HCT116 (cell line): Measurements from ENCODE around the gene CDK5RAP2. TPM values are rescaled to one million over a fixed set of nuclear protein-coding genes. Genes with fewer than 3 reads are reported as not detected.

Source experiments
- ATAC-seq: fragments of 200-7000 bp; cut with Tn5 transposase; 2 replicates; pipeline ENCODE4 v1.9.1; 2020; ENCODE audit warnings: mild to moderate bottlenecking, moderate library complexity
- BruUV-seq: library from RNA; stranded (reverse); fragments of 400-500 nt; replicated peaks from 2 replicates; lab custom pipeline; 2021; lab: Mats Ljungman, UMichigan
- CTCF ChIA-PET: fragments of 300-600 bp; sonication (Branson Sonifier 250); formaldehyde crosslinking; loops from one replicate; lab custom pipeline; 2021; ENCODE audit warnings: antibody characterized with exemption; lab: Charles Lee
- POLR2A ChIA-PET: fragments of 300-600, 350-600 bp; sonication (Branson Sonifier 250); formaldehyde crosslinking; loops from one replicate; lab custom pipeline; 2021; ENCODE audit warnings: antibody characterized with exemption; lab: Charles Lee
- RAD21 ChIA-PET, 2 experiments: fragments of 300-600 bp; sonication (Branson Sonifier 250); formaldehyde crosslinking; loops; one replicate each; lab custom pipeline; 2023; ENCODE audit warnings: low total read pairs in 2 of 2; ENCODE audit not compliant: uncharacterized antibody in 2 of 2, unreplicated experiment in 2 of 2, low non-redundant PET in 1 of 2; lab: Charles Lee
- DNase-seq: peaks from one replicate; pipeline ENCODE4 v3.0.0-alpha.2; 2010; ENCODE audit warnings: low read depth, low spot score
- H2AFZ ChIP-seq: fragments of 200-600 bp; shearing (Covaris generic), sonication (generic); 2 replicates; pipeline ENCODE4 v1.6.1; 2017; ENCODE audit warnings: low read depth, mixed run types, mixed read lengths, antibody characterized with exemption, low read length; ENCODE audit not compliant: poor library complexity, severe bottlenecking
- H3K27ac ChIP-seq: 2 replicates; pipeline ENCODE4 v1.5.1; 2012; ENCODE audit warnings: low read depth, low read length
- H3K27me3 ChIP-seq: fragments of 200-600 bp; sonication (generic); 2 replicates; pipeline ENCODE4 v1.6.1; 2016; ENCODE audit warnings: mixed run types, low read length, mixed read lengths; ENCODE audit not compliant: insufficient read depth
- H3K36me3 ChIP-seq, 2 experiments: fragments of 200-500 bp in 1 of 2; fragments of 200-600 bp in 1 of 2; sonication (Bioruptor generic) in 1 of 2; sonication (generic) in 1 of 2; 2 replicates each; pipeline versions ENCODE4 v1.5.1 to v1.6.1; 2014 to 2016; ENCODE audit warnings: low read length in 2 of 2, inconsistent platforms in 1 of 2, mixed read lengths in 1 of 2, mixed run types in 1 of 2; ENCODE audit not compliant: insufficient read depth in 2 of 2, control insufficient read depth in 1 of 2
- H3K4me1 ChIP-seq, 2 experiments: fragments of 200-600 bp in 1 of 2; sonication (generic) in 1 of 2; 2 replicates each; pipeline versions ENCODE4 v1.5.1 to v1.6.1; 2012 to 2017; ENCODE audit warnings: low read length in 2 of 2, inconsistent platforms in 1 of 2, mild to moderate bottlenecking in 1 of 2, mixed read lengths in 1 of 2, mixed run types in 1 of 2, moderate library complexity in 1 of 2; ENCODE audit not compliant: insufficient read depth in 2 of 2, control insufficient read depth in 1 of 2
- H3K4me2 ChIP-seq: fragments of 200-600 bp; sonication (generic); 2 replicates; pipeline ENCODE4 v1.6.1; 2017; ENCODE audit warnings: mixed run types, low read length, mixed read lengths
- H3K4me3 ChIP-seq, 2 experiments: fragments of 200-600 bp in 1 of 2; sonication (generic) in 1 of 2; replicated peaks in 1 of 2; 2 replicates each; pipeline ENCODE4 v1.5.1; 2011 to 2016; ENCODE audit warnings: low read length in 2 of 2, control low read depth in 1 of 2, low read depth in 1 of 2, mild to moderate bottlenecking in 1 of 2, mixed read lengths in 1 of 2, mixed run types in 1 of 2
- H3K79me2 ChIP-seq: fragments of 200-600 bp; sonication (generic); 2 replicates; pipeline ENCODE4 v1.6.1; 2017; ENCODE audit warnings: mild to moderate bottlenecking, mixed run types, low read length, moderate library complexity, mixed read lengths; ENCODE audit not compliant: insufficient read depth
- H3K9ac ChIP-seq: fragments of 200-600 bp; sonication (generic); 2 replicates; pipeline ENCODE4 v1.6.1; 2016; ENCODE audit warnings: low read length, mixed read lengths
- H3K9me2 ChIP-seq: fragments of 200-600 bp; sonication (generic), shearing (Covaris generic); 2 replicates; pipeline ENCODE4 v1.6.1; 2017; ENCODE audit warnings: mixed run types, mild to moderate bottlenecking, moderate library complexity; ENCODE audit not compliant: insufficient read depth
- H3K9me3 ChIP-seq, 2 experiments: fragments of 200-500 bp in 1 of 2; fragments of 200-600 bp in 1 of 2; sonication (Bioruptor generic) in 1 of 2; sonication (generic) in 1 of 2; 2 replicates each; pipeline ENCODE4 v1.6.1; 2014 to 2017; ENCODE audit warnings: low read length in 2 of 2, mixed read lengths in 2 of 2, inconsistent platforms in 1 of 2, low read depth in 1 of 2, mild to moderate bottlenecking in 1 of 2, mixed run types in 1 of 2, moderate library complexity in 1 of 2; ENCODE audit not compliant: control insufficient read depth in 1 of 2, insufficient read depth in 1 of 2
- H4K20me1 ChIP-seq: fragments of 200-600 bp; sonication (generic), shearing (Covaris generic); 2 replicates; pipeline ENCODE4 v1.6.1; 2017; ENCODE audit warnings: mixed run types, mild to moderate bottlenecking, moderate library complexity; ENCODE audit not compliant: insufficient read depth
- CBX3 ChIP-seq: IDR thresholded peaks from 2 replicates; pipeline ENCODE4 v1.6.1; 2012; ENCODE audit warnings: low read depth
- SRF ChIP-seq: IDR thresholded peaks from 2 replicates; pipeline ENCODE4 v1.6.1; 2012; ENCODE audit warnings: low read depth
- TCF7L2 ChIP-seq: IDR thresholded peaks from 2 replicates; pipeline ENCODE4 v1.7.0; 2011; ENCODE audit warnings: borderline replicate concordance, inconsistent platforms; ENCODE audit not compliant: insufficient read depth, insufficient read length; ENCODE audit errors: extremely low read depth
- YY1 ChIP-seq: IDR thresholded peaks from 2 replicates; pipeline ENCODE4 v1.6.1; 2011; ENCODE audit warnings: low read length, low read depth, moderate library complexity, mild to moderate bottlenecking; ENCODE audit not compliant: insufficient replicate concordance; ENCODE audit errors: extremely low read depth
- intact Hi-C: fragments of 100-400 bp; cut with micrococcal nuclease; formaldehyde crosslinking; loops from 2 replicates; pipeline ENCODE4 v1.10.0; 2022
- total RNA-seq: library from RNA; stranded (reverse); gene quantifications from one replicate; pipeline ENCODE4 v1.2.1, GENCODE V29; 2021; ENCODE audit not compliant: unreplicated experiment

Gene CDK5RAP2
- total RNA-seq, 1 experiment from 2014 or later, result 56.2 TPM

DNA sequence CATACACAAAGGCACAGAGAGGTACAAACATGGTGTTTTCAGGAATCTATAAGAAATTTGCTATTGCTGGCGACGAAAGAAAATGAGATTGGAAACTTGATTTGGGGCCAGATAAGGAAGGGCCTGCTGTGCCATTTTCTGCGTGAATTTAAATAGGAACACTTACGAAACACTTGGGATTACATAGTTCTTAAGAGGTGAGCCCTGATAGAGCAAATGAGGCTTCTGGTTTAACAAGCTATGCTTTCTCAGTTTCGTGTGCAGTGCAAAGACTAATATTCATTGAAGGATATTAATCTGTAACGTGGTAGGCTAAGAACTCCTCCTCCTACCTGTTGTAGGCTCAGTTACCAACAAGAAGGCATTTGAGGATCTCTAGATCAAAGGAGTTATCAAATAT lies 93.1 kb downstream of the CDK5RAP2 start:
- POLR2A ChIA-PET, result no interaction called here
- no peak for TF ChIP-seq CBX3
- no peak for TF ChIP-seq SRF
- no peak for TF ChIP-seq YY1
- Histone ChIP-seq H3K4me3 (no peak overlapping the region), H4K20me1 (no peaks in the 10 kb centered on the region), H3K27ac (no peak overlapping the region), H2AFZ (no peak overlapping the region), H3K4me1 (no peaks in the 10 kb centered on the region), H3K9ac (no peak overlapping the region), H3K9me3 (no peaks in the 10 kb centered on the region), H3K36me3 (peaks cover 16 to 27% of the 10 kb centered on the region in 2 experiments; a peak in 3 of 4 replicates), H3K27me3 (no peaks in the 10 kb centered on the region), H3K9me2 (no peaks in the 10 kb centered on the region), H3K4me2 (no peak overlapping the region), H3K79me2 (no peaks in the 10 kb centered on the region)
- CTCF ChIA-PET, result no interaction called here
- RAD21 ChIA-PET, result no interaction called here
- ATAC-seq (no peak), DNase-seq (no peak)
- no TSS peak for BruUV-seq
- intact Hi-C loops, result no loop called here

DNA sequence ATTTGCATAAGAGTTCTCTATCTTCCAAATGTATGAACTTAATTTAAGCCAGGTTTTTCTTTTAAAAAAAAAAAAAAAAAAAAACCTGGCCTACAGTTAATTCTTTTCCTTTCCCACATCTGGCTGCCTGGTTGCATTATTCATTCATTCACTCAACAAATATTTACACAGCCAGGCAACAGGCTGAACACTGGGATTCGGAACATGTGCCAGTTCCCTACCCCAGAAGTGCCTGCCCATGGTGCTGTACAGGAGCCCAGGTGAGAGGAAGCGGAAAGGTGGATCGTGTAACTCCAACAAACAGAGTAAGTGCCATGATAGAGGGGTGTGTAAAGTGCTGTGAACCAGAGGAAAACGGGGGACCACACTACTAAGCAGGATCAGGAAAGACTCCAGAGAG lies 93.6 kb downstream of the CDK5RAP2 start:
- Histone ChIP-seq H3K9me3 (no peaks in the 10 kb centered on the region), H3K4me1 (no peaks in the 10 kb centered on the region), H2AFZ (no peak overlapping the region), H3K79me2 (no peaks in the 10 kb centered on the region), H4K20me1 (no peaks in the 10 kb centered on the region), H3K4me2 (no peak overlapping the region), H3K27ac (no peak overlapping the region), H3K9ac (no peak overlapping the region), H3K27me3 (no peaks in the 10 kb centered on the region), H3K36me3 (peaks cover 16 to 25% of the 10 kb centered on the region in 2 experiments; a peak in 3 of 4 replicates), H3K9me2 (no peaks in the 10 kb centered on the region), H3K4me3 (no peak overlapping the region)
- no TSS peak for BruUV-seq
- no peak for ATAC-seq
- CTCF ChIA-PET, result interaction anchor here (1.0 kb wide), 1 partner anchor 9 kb away, joined by 4 read pairs; no protein-coding TSS in a partner anchor
- TF ChIP-seq TCF7L2, result no peak
- no peak for DNase-seq
- intact Hi-C loops, result no loop called here
- RAD21 ChIA-PET, result no interaction called here
- POLR2A ChIA-PET, result no interaction called here
